K562 (cell line): ENCODE data around the gene TAX1BP1. TPM values are rescaled to one million over a fixed set of nuclear protein-coding genes. Genes with fewer than 3 reads are reported as not detected.

Experiments
- ATAC-seq: fragments of 200-7000 bp; cut with Tn5 transposase; 3 replicates; pipeline ENCODE4 v1.9.1; 2020; ENCODE audit warnings: moderate library complexity
- BruUV-seq: library from RNA; stranded (reverse); fragments of 400-500 nt; replicated peaks from 2 replicates; lab custom pipeline; 2021; lab: Mats Ljungman, UMichigan
- CTCF ChIA-PET: fragments of 300-600 bp; formaldehyde crosslinking; extraction: SDS; loops from one replicate; lab custom pipeline; 2021; ENCODE audit warnings: low intra/inter-chr PET ratio; lab: Yijun Ruan, JAX
- POLR2A ChIA-PET: fragments of 300-600, 350-650 bp; sonication (Branson Sonifier 250); formaldehyde crosslinking; extraction: SDS; loops from one replicate; lab custom pipeline; 2021; ENCODE audit warnings: antibody characterized with exemption, inconsistent platforms; lab: Yijun Ruan, JAX
- DNase-seq, 4 experiments: peaks; one replicate each; pipeline versions ENCODE4 v3.0.0 to v3.0.0-alpha.2; 2011 to 2018; ENCODE audit warnings: low spot score in 3 of 4, mixed read lengths in 3 of 4; ENCODE audit errors: extremely low read depth in 1 of 4
- FAIRE-seq: peaks from 2 replicates; lab custom pipeline; 2011; peaks lifted over from hg19 to GRCh38; lab: Jason Lieb, UNC
- H2AFZ ChIP-seq: 2 replicates; pipeline ENCODE4 v1.6.0; 2011; ENCODE audit warnings: low read depth, low read length, control low read depth, inconsistent platforms
- H3K27ac ChIP-seq: fragments of 200-600 bp; 3 replicates; pipeline ENCODE4 v1.8.0; 2011; ENCODE audit warnings: low read depth, mild to moderate bottlenecking, control low read depth, inconsistent platforms, low read length, moderate library complexity, mixed read lengths; ENCODE audit errors: extremely low read depth
- H3K27me3 ChIP-seq, 2 experiments: fragments of 300-600 bp in 1 of 2; 2 replicates in 1 of 2; 3 replicates in 1 of 2; pipeline versions ENCODE4 v1.6.0 to v1.8.0; 2011; ENCODE audit warnings: inconsistent platforms in 2 of 2, low read length in 2 of 2, mild to moderate bottlenecking in 1 of 2, mixed read lengths in 1 of 2, moderate library complexity in 1 of 2; ENCODE audit not compliant: control insufficient read depth in 2 of 2, insufficient read depth in 2 of 2
- H3K36me3 ChIP-seq: fragments of 300-600 bp; 3 replicates; pipeline ENCODE4 v1.8.0; 2011; ENCODE audit warnings: mild to moderate bottlenecking, low read length, inconsistent platforms; ENCODE audit not compliant: control insufficient read depth, insufficient read depth
- H3K4me1 ChIP-seq, 2 experiments: fragments of 200-600 bp in 1 of 2; replicated peaks in 1 of 2; 2 replicates in 1 of 2; 3 replicates in 1 of 2; pipeline versions ENCODE4 v1.5.1 to v1.8.0; 2011; ENCODE audit warnings: inconsistent platforms in 2 of 2, low read length in 2 of 2, mild to moderate bottlenecking in 1 of 2, mixed read lengths in 1 of 2, moderate library complexity in 1 of 2; ENCODE audit not compliant: control insufficient read depth in 2 of 2, insufficient read depth in 2 of 2
- H3K4me2 ChIP-seq: 2 replicates; pipeline ENCODE4 v1.6.1; 2011; ENCODE audit warnings: low read length, control low read depth, inconsistent platforms, mixed read lengths; ENCODE audit not compliant: insufficient read depth
- H3K4me3 ChIP-seq: fragments of 200-600 bp; sonication (generic), shearing (Covaris generic); 2 replicates; pipeline ENCODE4 v1.5.1; 2016; ENCODE audit warnings: control low read depth, inconsistent platforms
- H3K79me2 ChIP-seq: fragments of 200-600 bp; 3 replicates; pipeline ENCODE4 v1.8.0; 2011; ENCODE audit warnings: low read length, inconsistent platforms; ENCODE audit not compliant: control insufficient read depth, insufficient read depth
- H3K9ac ChIP-seq, 2 experiments: 2 replicates each; pipeline versions ENCODE4 v1.6.0 to v1.6.1; 2011; ENCODE audit warnings: low read depth in 2 of 2, low read length in 2 of 2, control low read depth in 1 of 2, inconsistent platforms in 1 of 2, mild to moderate bottlenecking in 1 of 2, mixed read lengths in 1 of 2; ENCODE audit not compliant: insufficient read depth in 1 of 2
- H3K9me1 ChIP-seq: one replicate; pipeline ENCODE4 v1.6.0; 2011; ENCODE audit warnings: inconsistent platforms, mild to moderate bottlenecking, low read length, moderate library complexity; ENCODE audit not compliant: control insufficient read depth, insufficient read depth
- H3K9me3 ChIP-seq: replicated peaks from 2 replicates; pipeline ENCODE4 v1.5.1; 2011; ENCODE audit warnings: low read depth, low read length, inconsistent platforms; ENCODE audit not compliant: control insufficient read depth, insufficient read depth
- H4K20me1 ChIP-seq: replicated peaks from 2 replicates; pipeline ENCODE4 v1.6.1; 2011; ENCODE audit warnings: low read length, inconsistent platforms, mixed read lengths; ENCODE audit not compliant: control insufficient read depth, insufficient read depth
- ELK3 ChIP-seq: fragments of 450-650 bp; formaldehyde crosslinking; IDR thresholded peaks from 2 replicates; pipeline ENCODE4 v1.4.0; 2020; ENCODE audit warnings: mild to moderate bottlenecking
- FOXP4 ChIP-seq: sonication (generic); formaldehyde crosslinking; IDR thresholded peaks from 2 replicates; pipeline ENCODE4 v1.8.0; 2022; ENCODE audit warnings: mild to moderate bottlenecking, missing genetic modification reagents, borderline replicate concordance
- GABPB1 ChIP-seq: sonication (generic); formaldehyde crosslinking; IDR thresholded peaks from 2 replicates; pipeline ENCODE4 v1.8.0; 2022; ENCODE audit warnings: mild to moderate bottlenecking, missing genetic modification reagents
- HDAC3 ChIP-seq: fragments of 450-650 bp; IDR thresholded peaks from 2 replicates; pipeline ENCODE4 v1.6.1; 2018; ENCODE audit warnings: borderline replicate concordance, mild to moderate bottlenecking, moderate library complexity; ENCODE audit not compliant: partially characterized antibody
- HNRNPH1 ChIP-seq: fragments of 200-400 bp; formaldehyde crosslinking; optimal IDR thresholded peaks from 2 replicates; pipeline ENCODE3; 2017; ENCODE audit warnings: low read depth, mild to moderate bottlenecking, low read length, moderate library complexity
- MAFF ChIP-seq: IDR thresholded peaks from 2 replicates; pipeline ENCODE4 v1.6.1; 2012; ENCODE audit warnings: low read length, improper control_type of control experiment
- MCM5 ChIP-seq: fragments of 450-650 bp; IDR thresholded peaks from 2 replicates; pipeline ENCODE4 v1.6.1; 2016; ENCODE audit warnings: low read depth
- TEAD4 ChIP-seq, 2 experiments: sonication (generic) in 1 of 2; formaldehyde crosslinking in 1 of 2; IDR thresholded peaks; 2 replicates each; pipeline versions ENCODE4 v1.6.1 to v1.8.0; 2012 to 2022; ENCODE audit warnings: borderline replicate concordance in 1 of 2, inconsistent platforms in 1 of 2, low read length in 1 of 2, mild to moderate bottlenecking in 1 of 2, missing genetic modification reagents in 1 of 2
- ZBTB34 ChIP-seq: fragments of 250-450 bp; sonication (Bioruptor Pico); IDR thresholded peaks from 2 replicates; pipeline ENCODE4 v1.8.0; 2021; ENCODE audit warnings: mild to moderate bottlenecking, moderate library complexity
- ZNF316 ChIP-seq: fragments of 450-650 bp; IDR thresholded peaks from 2 replicates; pipeline ENCODE4 v1.6.1; 2016
- ZNF785 ChIP-seq: fragments of 250-450 bp; sonication (Bioruptor Pico); IDR thresholded peaks from 2 replicates; pipeline ENCODE4 v1.4.0; 2020; ENCODE audit warnings: mild to moderate bottlenecking
- WGBS: fragments of 100-300 bp; shearing (Covaris generic); methylation state at CpG from one replicate; pipeline ENCODE4 v1.1.6; 2016; ENCODE audit warnings: low coverage, mixed read lengths; ENCODE audit not compliant: insufficient coverage; ENCODE audit errors: missing lambda C conversion rate; 5-methylcytosine and 5-hydroxymethylcytosine counted together
- in situ Hi-C: fragments of 300-500 bp; cut with MboI; formaldehyde crosslinking; loops from 4 replicates; pipeline ENCODE4 v1.15.0; 2018; ENCODE audit warnings: inconsistent platforms, mixed read lengths
- intact Hi-C: fragments of 100-400 bp; cut with micrococcal nuclease; formaldehyde crosslinking; loops from 2 replicates; pipeline ENCODE4 v1.14.2; 2022
- polyA plus RNA-seq, 8 experiments: library from polyadenylated mRNA; depleted of rRNA in 4 of 8; stranded (reverse) in 5 of 8; unstranded in 3 of 8; fragments of >200 nt; fragmentation: Nextera tagmentation in 2 of 8; fragmentation: Illumina TruSeq in 1 of 8; extraction: Ambion mirVana in 2 of 8; extraction: Trizol in 1 of 8; gene quantifications; 2 replicates each; pipeline versions ENCODE4 v1.2.1 to v1.2.3, GENCODE V29; 2011 to 2014; ENCODE audit warnings: inconsistent platforms in 1 of 8, missing spikeins in 1 of 8
- total RNA-seq, 7 experiments: library from RNA; depleted of rRNA in 6 of 7; stranded (reverse); fragments of >200 nt in 6 of 7; fragmentation: Illumina TruSeq in 2 of 7; extraction: Trizol in 2 of 7; gene quantifications; 2 replicates each; pipeline versions ENCODE4 v1.2.1 to v1.2.3, GENCODE V29; 2011 to 2021; ENCODE audit warnings: low replicate concordance in 1 of 7

Gene TAX1BP1
- total and polyA plus RNA-seq, 9 of the 15 experiments (the other 6 are each of a cell fraction or from before 2014, with no cell fraction given), result 49.0 to 119 (median 75.9) TPM

GRCh38 chr7:27737178-27737577, 2.8 kb upstream of the TAX1BP1 start (continued):
- TF ChIP-seq ZBTB34 (CRISPR knock-in tag) (no peak), MAFF (peak; percentile 43; the same call in 1 of the 2 replicates), MCM5 (no peak), ZNF785 (CRISPR knock-in tag) (no peak), ELK3 (CRISPR knock-in tag) (no peak), TEAD4 (IDR thresholded peaks at IDR 0.05; ENCODE audit: low read length) (no peak), TEAD4 (CRISPR knock-in tag; IDR thresholded peaks at IDR 0.05; ENCODE audit: borderline replicate concordance) (no peak), ZNF316 (peak; percentile 92)

- H4K20me1 ChIP-seq, result 0 out of 2 replicates have a peak, but pooled peaks cover 4% of the 10 kb centered on the region
- H3K9me3 ChIP-seq, result no peaks in the 10 kb centered on the region
- H3K4me1 ChIP-seq, result peaks cover 5 to 11% of the 10 kb centered on the region in 2 experiments; a peak in 4 of 5 replicates
- POLR2A ChIA-PET, result interaction anchor here (1.0 to 1.2 kb wide), 2 partner anchors 22 to 75 kb away, joined by 3 read pairs; partner anchors contain the start of gene HIBADH
- no peak overlapping the region for H3K4me2 ChIP-seq
- in situ Hi-C loops, result no loop called here
- H3K27ac ChIP-seq, result peak overlapping the region; percentile 93; the same call in 1 of the 3 replicates
- no peaks in the 10 kb centered on the region for H3K36me3 ChIP-seq
- H3K79me2 ChIP-seq, result peaks cover 24% of the 10 kb centered on the region
- DNase-seq (no peak), ATAC-seq (no peak), FAIRE-seq (no peak)
- BruUV-seq, result no TSS peak
- no peaks in the 10 kb centered on the region for H3K9me1 ChIP-seq
- WGBS, result 57% methylated on average over 2 of the region's 2 CpGs
- no peak overlapping the region for H3K4me3 ChIP-seq
- intact Hi-C loops, result loop anchor here (5.0 kb wide), 1 partner anchor 45 kb away; no protein-coding TSS in a partner anchor
- CTCF ChIA-PET, result no interaction called here
- H3K9ac ChIP-seq, result no peak overlapping the region; a peak in 1 of 4 replicates
- H3K27me3 ChIP-seq, result no peaks in the 10 kb centered on the region
- peak overlapping the region; percentile 89 for H2AFZ ChIP-seq
- TF ChIP-seq FOXP4 (no peak), GABPB1 (CRISPR knock-in tag) (no peak), HDAC3 (no peak), HNRNPH1 (no peak)
Measured at GRCh38 chr7:27737616-27738015, 2.3 kb upstream of the TAX1BP1 start.
